MCF 10A (cell line): ENCODE results near the gene LY6G6D. TPM values are rescaled to one million over a fixed set of nuclear protein-coding genes. Genes with fewer than 3 reads are reported as not detected.

ENCODE experiments used
- BruUV-seq: library from RNA; stranded (reverse); fragments of 400-500 nt; replicated peaks from 2 replicates; lab custom pipeline; 2021; lab: Mats Ljungman, UMichigan
- CTCF ChIA-PET: fragments of 300-600 bp; sonication (Branson Sonifier 250); formaldehyde crosslinking; extraction: SDS; loops from one replicate; lab custom pipeline; 2021; ENCODE audit warnings: antibody characterized with exemption, inconsistent platforms; lab: Yijun Ruan, JAX
- POLR2A ChIA-PET: fragments of 300-600, 350-650 bp; sonication (Branson Sonifier 250); formaldehyde crosslinking; extraction: SDS; loops from one replicate; lab custom pipeline; 2020; ENCODE audit warnings: antibody characterized with exemption, inconsistent platforms; lab: Yijun Ruan, JAX
- DNase-seq: peaks from one replicate; pipeline ENCODE4 v3.0.0-alpha.2; 2018; ENCODE audit not compliant: unreplicated experiment
- H3K27ac Mint-ChIP-seq: one replicate; pipeline ENCODE4 v1.8.0; 2022; ENCODE audit warnings: mild to moderate bottlenecking, low read depth, mixed read lengths; ENCODE audit not compliant: unreplicated experiment
- H3K27me3 Mint-ChIP-seq: one replicate; pipeline ENCODE4 v1.8.0; 2022; ENCODE audit warnings: mixed read lengths; ENCODE audit not compliant: insufficient read depth, unreplicated experiment
- H3K36me3 Mint-ChIP-seq: one replicate; pipeline ENCODE4 v1.8.0; 2022; ENCODE audit warnings: mild to moderate bottlenecking, moderate library complexity, mixed read lengths; ENCODE audit not compliant: insufficient read depth, unreplicated experiment
- H3K4me1 Mint-ChIP-seq: one replicate; pipeline ENCODE4 v1.8.0; 2022; ENCODE audit warnings: mixed read lengths; ENCODE audit not compliant: insufficient read depth, unreplicated experiment
- H3K4me3 Mint-ChIP-seq: one replicate; pipeline ENCODE4 v1.8.0; 2022; ENCODE audit warnings: mild to moderate bottlenecking, moderate library complexity, mixed read lengths; ENCODE audit not compliant: unreplicated experiment
- H3K9me3 Mint-ChIP-seq: one replicate; pipeline ENCODE4 v1.8.0; 2022; ENCODE audit warnings: mixed read lengths; ENCODE audit not compliant: unreplicated experiment
- intact Hi-C: fragments of 100-400 bp; cut with micrococcal nuclease; formaldehyde crosslinking; loops from 2 replicates; pipeline ENCODE4 v1.14.1; 2022
- total RNA-seq: library from RNA; stranded (reverse); gene quantifications from 2 replicates; pipeline ENCODE4 v1.2.3, GENCODE V29; 2022
- TF ChIP-seq, protein P1 (sequence below): fragments of 200-600 bp; IDR thresholded peaks from one replicate; pipeline ENCODE4 v1.8.0; 2022; ENCODE audit warnings: antibody characterized with exemption, mild to moderate bottlenecking; ENCODE audit not compliant: unreplicated experiment

The LY6G6D gene
- total RNA-seq, 1 experiment from 2014 or later = not detected

DNA sequence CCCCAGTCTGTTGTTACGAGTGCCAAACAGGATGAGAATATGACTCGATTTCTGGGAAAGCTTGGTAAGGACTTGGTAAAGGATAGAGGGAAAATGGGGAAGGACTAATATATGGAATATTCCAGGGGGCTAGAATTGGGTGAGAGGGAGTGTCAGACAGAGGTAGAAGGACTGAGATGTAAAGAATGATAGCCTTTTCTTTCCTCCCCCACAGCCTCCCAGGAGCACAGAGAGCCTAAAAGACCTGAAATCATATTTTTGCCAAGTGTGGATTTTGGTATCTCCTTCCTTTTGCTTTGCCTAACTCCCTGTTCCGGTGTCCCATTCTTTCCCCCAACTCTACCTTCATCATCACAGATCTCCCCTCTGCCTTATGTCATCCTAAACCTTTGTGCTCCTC lies 27.7 kb downstream of the LY6G6D start:
- H3K4me1 Mint-ChIP-seq = peaks cover 27% of the 10 kb centered on the region
- no TSS peak for BruUV-seq
- intact Hi-C loops = no loop called here
- H3K9me3 Mint-ChIP-seq = no peaks in the 10 kb centered on the region
- H3K27me3 Mint-ChIP-seq = no peaks in the 10 kb centered on the region
- ChIA-PET POLR2A (no interaction called here), CTCF (no interaction called here)
- no peak overlapping the region for H3K4me3 Mint-ChIP-seq
- no peak for DNase-seq
- H3K36me3 Mint-ChIP-seq = peaks cover 7% of the 10 kb centered on the region
- H3K27ac Mint-ChIP-seq = no peak overlapping the region
- TF ChIP-seq, protein P1, sequence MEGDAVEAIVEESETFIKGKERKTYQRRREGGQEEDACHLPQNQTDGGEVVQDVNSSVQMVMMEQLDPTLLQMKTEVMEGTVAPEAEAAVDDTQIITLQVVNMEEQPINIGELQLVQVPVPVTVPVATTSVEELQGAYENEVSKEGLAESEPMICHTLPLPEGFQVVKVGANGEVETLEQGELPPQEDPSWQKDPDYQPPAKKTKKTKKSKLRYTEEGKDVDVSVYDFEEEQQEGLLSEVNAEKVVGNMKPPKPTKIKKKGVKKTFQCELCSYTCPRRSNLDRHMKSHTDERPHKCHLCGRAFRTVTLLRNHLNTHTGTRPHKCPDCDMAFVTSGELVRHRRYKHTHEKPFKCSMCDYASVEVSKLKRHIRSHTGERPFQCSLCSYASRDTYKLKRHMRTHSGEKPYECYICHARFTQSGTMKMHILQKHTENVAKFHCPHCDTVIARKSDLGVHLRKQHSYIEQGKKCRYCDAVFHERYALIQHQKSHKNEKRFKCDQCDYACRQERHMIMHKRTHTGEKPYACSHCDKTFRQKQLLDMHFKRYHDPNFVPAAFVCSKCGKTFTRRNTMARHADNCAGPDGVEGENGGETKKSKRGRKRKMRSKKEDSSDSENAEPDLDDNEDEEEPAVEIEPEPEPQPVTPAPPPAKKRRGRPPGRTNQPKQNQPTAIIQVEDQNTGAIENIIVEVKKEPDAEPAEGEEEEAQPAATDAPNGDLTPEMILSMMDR = no peak

DNA sequence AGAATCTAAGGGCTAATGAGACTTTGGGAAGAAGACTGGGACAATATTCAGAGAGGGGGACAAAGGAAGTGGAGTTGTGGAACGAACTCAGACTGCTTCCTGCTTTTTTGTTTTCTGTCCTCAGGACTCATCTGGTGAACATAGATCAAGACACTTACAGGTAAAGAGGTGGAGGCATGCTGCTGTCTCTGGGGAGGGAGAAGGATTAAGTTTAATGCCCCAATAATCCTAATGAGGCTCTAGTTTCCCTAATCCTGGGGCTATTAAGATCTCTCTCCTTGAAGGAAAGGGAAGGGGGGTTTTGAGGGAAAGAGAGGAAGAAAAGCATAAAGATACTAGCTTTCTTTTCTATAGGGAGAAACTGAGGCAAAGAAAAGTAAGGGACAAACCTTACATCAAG lies 29.3 kb downstream of the LY6G6D start:
- intact Hi-C loops = no loop called here
- Mint-ChIP-seq H3K36me3 (peaks cover 10% of the 10 kb centered on the region), H3K9me3 (no peaks in the 10 kb centered on the region), H3K4me3 (no peak overlapping the region), H3K27me3 (no peaks in the 10 kb centered on the region), H3K4me1 (peaks cover 11% of the 10 kb centered on the region), H3K27ac (no peak overlapping the region)
- no TSS peak for BruUV-seq
- ChIA-PET CTCF (no interaction called here), POLR2A (no interaction called here)
- DNase-seq = no peak
- TF ChIP-seq, protein P1 = no peak

DNA sequence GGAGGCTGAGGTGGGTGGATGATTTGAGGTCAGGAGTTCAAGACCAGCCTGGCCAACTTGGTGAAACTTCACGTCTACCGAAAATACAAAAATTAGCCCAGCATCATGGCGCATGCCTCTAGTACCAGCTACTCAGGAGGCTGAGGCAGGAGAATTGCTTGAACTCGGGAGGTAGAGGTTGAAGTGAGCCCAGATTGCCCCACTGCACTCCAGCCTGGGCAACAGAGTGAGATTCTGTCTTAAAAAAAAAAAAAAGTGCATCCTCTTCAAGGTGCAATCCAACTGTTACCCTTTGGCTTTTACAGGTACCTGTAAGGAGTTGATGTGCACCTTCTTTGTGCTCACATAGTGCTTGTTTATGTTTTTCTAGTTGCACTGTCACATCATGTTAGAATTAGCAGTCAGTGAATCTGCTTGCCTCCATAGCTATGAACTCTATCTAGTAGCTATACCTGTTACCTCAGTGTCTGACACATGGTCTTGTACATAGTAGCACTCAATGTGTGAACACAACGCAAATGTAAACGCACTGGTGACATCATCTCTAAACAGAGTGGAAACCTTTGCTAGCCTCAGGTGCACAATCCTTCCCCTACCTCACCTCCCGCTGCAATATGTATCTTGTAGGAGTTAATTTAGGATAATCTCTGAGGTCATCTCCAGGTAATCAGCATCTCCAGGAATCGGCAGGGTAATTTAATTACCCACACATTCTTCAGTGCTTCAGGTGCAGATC lies 34.3 kb downstream of the LY6G6D start:
- BruUV-seq = no TSS peak
- peaks cover 10% of the 10 kb centered on the region for H3K36me3 Mint-ChIP-seq

DNA sequence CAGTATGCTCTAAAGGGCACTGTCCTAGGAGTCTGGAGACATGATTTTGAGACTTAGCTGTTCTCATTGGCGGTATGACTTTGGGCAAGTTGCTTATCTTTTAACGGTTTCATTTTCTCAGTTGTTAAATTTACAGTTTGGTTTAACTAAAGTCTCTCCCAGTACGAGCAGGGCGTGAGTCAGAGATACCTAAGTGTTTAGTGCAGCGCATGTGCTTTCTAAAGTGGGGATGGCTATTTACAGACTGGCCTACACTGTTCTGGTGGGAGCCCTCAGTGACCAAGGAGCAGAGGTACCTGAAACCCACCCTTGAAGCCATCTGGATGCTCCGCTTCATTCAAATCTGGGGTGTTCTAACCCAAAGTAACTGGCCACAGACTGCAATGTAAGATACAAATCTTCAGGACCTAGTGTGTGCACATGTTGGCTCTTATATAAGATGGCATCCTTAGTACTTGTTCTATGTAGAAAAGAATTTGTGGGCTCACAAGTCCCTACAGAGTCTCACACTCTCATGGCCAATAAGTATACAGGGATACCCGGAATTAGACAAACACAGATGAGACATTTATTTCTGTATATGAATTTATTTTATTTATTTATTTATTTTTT lies 35.4 kb downstream of the LY6G6D start:
- no TSS peak for BruUV-seq
- POLR2A ChIA-PET = interaction anchor here (0.6 to 1.5 kb wide), 2 partner anchors 11 to 438 kb away, joined by 3 to 8 read pairs; partner anchors contain the start of gene MSH5
- CTCF ChIA-PET = interaction anchor here (0.6 to 2.6 kb wide), 3 partner anchors 19 to 98 kb away, joined by 4 to 8 read pairs (median 4); partner anchors contain the start of gene BAG6
- Mint-ChIP-seq H3K4me1 (peaks cover 10% of the 10 kb centered on the region), H3K4me3 (no peak overlapping the region), H3K9me3 (no peaks in the 10 kb centered on the region), H3K36me3 (peaks cover 7% of the 10 kb centered on the region), H3K27me3 (no peaks in the 10 kb centered on the region), H3K27ac (no peak overlapping the region)
- no peak for DNase-seq
- TF ChIP-seq, protein P1 = no peak
- intact Hi-C loops = no loop called here

More for the DNA sequence above, 34.3 kb downstream of the LY6G6D start:
- H3K9me3 Mint-ChIP-seq = no peaks in the 10 kb centered on the region
- peak overlapping the region; percentile 82 for H3K27ac Mint-ChIP-seq
- intact Hi-C loops = no loop called here
- TF ChIP-seq, protein P1 = no peak
- no peak overlapping the region for H3K4me3 Mint-ChIP-seq
- CTCF ChIA-PET = interaction anchor here (1.0 kb wide), 1 partner anchor 42 kb away, joined by 4 read pairs; no protein-coding TSS in a partner anchor
- DNase-seq = no peak
- no peaks in the 10 kb centered on the region for H3K27me3 Mint-ChIP-seq
- POLR2A ChIA-PET = interaction anchor here (0.6 to 1.6 kb wide), 6 partner anchors 8 to 439 kb away, joined by 3 to 8 read pairs (median 3); partner anchors contain the start of gene MSH5
- H3K4me1 Mint-ChIP-seq = peaks cover 10% of the 10 kb centered on the region
